Astrocyte of the spinal cord (primary cell): ENCODE measurements around the gene RPL35.

Experiments
- DNase-seq: peaks from one replicate; pipeline ENCODE4 v3.0.0; 2011; ENCODE audit warnings: low read depth, low spot score
- H3K4me3 ChIP-seq: 2 replicates; pipeline ENCODE4 v1.5.1; 2011; ENCODE audit warnings: low read depth, mild to moderate bottlenecking, low read length, moderate library complexity
- in situ Hi-C: cut with HindIII; loops from 2 replicates; pipeline ENCODE4 v1.10.0; 2017; ENCODE audit warnings: low sequenced_read_pairs
- TF ChIP-seq, protein P1 (sequence below): IDR thresholded peaks from 2 replicates; pipeline ENCODE4 v1.5.1; 2012; ENCODE audit warnings: low read depth, mild to moderate bottlenecking, low read length, inconsistent platforms

RPL35 gene

DNA sequence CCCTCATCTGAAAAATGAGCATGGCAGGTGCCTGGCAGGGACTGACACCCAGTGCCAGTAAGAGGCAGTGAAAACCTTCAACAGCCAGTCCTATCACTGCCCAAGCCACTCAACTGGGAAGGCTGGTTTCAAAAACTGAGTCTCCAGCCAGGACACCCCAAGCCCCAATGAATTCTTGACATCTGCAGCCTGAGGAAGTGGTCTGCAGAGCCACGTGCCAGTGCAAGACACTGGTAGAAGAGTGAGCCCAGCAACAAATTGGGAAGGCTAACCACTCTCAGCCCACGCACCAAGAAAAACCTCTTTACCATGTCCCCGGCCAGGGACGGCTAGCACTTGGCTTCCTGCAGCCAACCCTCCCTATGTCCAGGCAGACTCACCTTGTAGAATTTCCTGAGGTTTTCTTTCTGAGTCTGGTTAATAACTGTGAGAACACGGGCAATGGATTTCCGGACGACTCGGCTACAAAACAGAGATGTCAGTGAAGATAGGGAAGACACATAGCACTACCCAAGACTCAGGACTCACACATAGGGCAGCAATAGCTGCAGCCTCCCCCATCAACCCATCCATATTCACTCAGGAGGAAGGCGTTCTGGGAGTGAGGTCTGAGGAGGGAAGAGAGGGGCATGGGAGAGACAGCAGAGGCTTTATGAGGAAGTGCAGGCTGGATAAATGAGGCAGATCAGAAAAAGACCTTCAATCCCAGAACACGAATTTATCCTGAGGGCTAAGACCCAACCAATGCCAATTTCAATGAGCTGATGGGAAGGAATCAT is 1.8 kb downstream of the RPL35 start:
- DNase-seq: no peak
- in situ Hi-C loops: no loop called here
- H3K4me3 ChIP-seq: peak overlapping the region; percentile 70
- TF ChIP-seq, protein P1, sequence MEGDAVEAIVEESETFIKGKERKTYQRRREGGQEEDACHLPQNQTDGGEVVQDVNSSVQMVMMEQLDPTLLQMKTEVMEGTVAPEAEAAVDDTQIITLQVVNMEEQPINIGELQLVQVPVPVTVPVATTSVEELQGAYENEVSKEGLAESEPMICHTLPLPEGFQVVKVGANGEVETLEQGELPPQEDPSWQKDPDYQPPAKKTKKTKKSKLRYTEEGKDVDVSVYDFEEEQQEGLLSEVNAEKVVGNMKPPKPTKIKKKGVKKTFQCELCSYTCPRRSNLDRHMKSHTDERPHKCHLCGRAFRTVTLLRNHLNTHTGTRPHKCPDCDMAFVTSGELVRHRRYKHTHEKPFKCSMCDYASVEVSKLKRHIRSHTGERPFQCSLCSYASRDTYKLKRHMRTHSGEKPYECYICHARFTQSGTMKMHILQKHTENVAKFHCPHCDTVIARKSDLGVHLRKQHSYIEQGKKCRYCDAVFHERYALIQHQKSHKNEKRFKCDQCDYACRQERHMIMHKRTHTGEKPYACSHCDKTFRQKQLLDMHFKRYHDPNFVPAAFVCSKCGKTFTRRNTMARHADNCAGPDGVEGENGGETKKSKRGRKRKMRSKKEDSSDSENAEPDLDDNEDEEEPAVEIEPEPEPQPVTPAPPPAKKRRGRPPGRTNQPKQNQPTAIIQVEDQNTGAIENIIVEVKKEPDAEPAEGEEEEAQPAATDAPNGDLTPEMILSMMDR: no peak

DNA sequence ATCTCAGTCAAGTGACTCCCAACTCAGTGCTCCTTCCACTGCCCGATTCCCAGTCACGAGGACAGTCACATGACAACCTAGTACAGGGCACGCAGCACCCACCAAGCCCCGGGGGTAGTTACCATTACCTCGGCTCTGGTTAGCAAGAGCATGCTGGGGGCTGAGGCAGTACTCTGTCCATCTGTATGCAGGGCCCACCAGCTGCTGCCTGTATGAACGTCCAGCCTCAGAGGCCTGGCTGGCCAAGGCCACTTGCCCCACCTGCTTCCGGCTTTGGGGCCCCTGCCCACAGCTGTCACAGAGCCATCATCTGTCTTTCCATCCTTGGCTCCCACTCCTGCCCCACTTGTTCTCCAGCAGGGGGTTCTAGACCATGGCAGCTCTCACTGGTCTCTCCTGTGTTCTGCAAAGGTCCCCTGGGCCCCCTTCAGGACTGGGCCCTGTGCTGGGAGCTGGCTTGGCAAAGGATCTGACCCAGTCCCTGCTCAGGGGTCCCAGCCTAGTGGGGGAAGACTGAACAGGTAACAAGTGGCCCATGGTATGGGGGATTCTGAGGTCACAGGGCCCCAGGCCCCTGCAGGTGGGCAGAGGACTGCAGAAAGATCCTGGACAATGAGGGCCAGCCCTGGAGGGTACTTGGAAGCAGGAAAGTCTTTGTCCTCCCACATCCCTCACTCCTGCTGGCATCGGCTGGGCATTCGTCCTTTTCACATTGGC is 3.3 kb downstream of the RPL35 start:
- in situ Hi-C loops: no loop called here
- DNase-seq: no peak
- TF ChIP-seq, protein P1: no peak
- H3K4me3 ChIP-seq: no peak overlapping the region

DNA sequence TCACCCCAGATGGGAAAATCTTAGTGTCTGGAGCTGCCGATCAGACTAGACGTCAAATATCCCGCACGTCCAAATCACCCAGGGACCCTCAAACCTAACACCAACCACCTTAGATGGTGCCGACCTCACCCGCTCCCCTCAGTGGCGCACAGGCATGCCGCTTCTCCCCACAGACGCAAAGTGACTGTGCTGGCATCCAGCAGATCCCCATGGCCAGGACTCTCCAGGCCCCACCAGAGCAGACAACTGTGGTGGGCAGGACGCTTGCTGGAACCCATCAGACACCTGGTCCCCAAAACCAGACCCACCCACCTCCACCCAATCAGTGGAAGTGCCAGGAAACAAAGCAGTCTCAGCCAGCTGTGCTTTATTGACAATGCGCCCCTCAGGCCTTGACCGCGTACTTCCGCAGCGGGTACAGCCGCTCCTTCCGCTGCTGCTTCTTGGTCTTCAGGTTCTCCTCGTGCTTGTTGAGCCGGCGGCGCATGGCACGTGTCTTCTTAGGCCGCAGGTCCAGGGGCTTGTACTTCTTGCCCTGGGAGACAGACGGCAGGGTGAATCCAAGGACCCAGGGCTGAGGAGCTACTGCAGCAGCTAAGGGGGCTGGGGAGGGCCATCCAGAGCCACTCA is 4.1 kb downstream of the RPL35 start:
- H3K4me3 ChIP-seq: no peak overlapping the region
- TF ChIP-seq, protein P1: no peak
- in situ Hi-C loops: no loop called here
- DNase-seq: no peak

GRCh38 chr9:124855944-124856765 is 5.6 kb downstream of the RPL35 start:
- TF ChIP-seq, protein P1: peak; percentile 59
- no peak for DNase-seq
- H3K4me3 ChIP-seq: no peak overlapping the region
- in situ Hi-C loops: no loop called here

DNA sequence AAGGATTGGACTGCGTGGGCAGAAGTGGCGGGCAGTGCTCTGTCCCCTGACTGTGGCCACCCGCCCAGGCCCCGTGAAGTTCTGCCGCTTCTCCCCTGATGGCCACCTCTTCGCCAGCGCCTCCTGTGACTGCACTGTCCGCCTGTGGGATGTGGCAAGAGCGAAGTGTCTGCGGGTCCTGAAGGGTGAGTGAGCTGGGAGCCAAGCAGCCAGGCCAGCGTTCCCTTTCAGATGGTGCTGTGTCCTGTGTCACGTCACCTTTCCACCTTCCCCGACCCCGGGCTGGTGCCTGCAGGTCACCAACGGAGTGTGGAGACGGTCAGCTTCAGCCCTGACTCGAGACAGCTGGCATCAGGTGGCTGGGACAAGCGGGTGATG is 6.2 kb downstream of the RPL35 start:
- no peak for DNase-seq
- H3K4me3 ChIP-seq: no peak overlapping the region
- TF ChIP-seq, protein P1: no peak
- in situ Hi-C loops: no loop called here

DNA sequence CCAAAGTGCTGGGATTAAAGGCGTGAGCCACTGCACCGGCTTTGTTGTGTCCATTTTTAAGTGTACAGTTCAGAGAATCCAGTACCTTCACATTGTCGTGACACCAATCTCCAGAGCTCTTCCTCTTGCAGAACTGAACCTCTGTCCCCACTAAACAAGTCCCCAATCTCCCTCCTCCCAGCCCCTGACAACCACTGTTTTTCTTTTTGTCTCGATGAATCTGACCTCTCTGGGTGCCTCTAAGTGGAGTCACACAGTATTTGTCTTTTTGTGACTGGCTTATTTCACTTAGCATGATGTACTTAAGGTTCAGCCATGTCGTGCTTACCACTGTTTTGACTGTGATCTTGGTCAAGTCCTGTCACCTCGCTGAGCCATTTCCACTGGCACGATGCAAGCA is 6.9 kb downstream of the RPL35 start:
- in situ Hi-C loops: no loop called here
- no peak overlapping the region for H3K4me3 ChIP-seq
- TF ChIP-seq, protein P1: no peak
- no peak for DNase-seq
